Osteoblast (primary cell): ENCODE data around the gene MYOM1. TPM values are rescaled to one million over a fixed set of nuclear protein-coding genes. Genes with fewer than 3 reads are reported as not detected.

ENCODE experiments used
- DNase-seq: peaks from one replicate; pipeline ENCODE4 v3.0.0; 2011; ENCODE audit warnings: low spot score, mixed read lengths; ENCODE audit not compliant: insufficient read length; ENCODE audit errors: missing footprints
- H2AFZ ChIP-seq: 2 replicates; pipeline ENCODE4 v1.6.0; 2011; ENCODE audit warnings: mild to moderate bottlenecking, low read length
- H3K27ac ChIP-seq: 2 replicates; pipeline ENCODE4 v1.5.1; 2011; ENCODE audit warnings: mild to moderate bottlenecking, low read depth, low read length, moderate library complexity
- H3K27me3 ChIP-seq: 2 replicates; pipeline ENCODE4 v1.6.0; 2012; ENCODE audit warnings: mild to moderate bottlenecking, control low read depth, inconsistent platforms, low read length, moderate library complexity; ENCODE audit not compliant: insufficient read depth
- H3K36me3 ChIP-seq: 2 replicates; pipeline ENCODE4 v1.5.1; 2011; ENCODE audit warnings: mild to moderate bottlenecking, low read length, control low read depth, moderate library complexity; ENCODE audit not compliant: insufficient read depth
- H3K4me1 ChIP-seq: 2 replicates; pipeline ENCODE4 v1.5.1; 2011; ENCODE audit warnings: mild to moderate bottlenecking, low read length, control low read depth, moderate library complexity; ENCODE audit not compliant: insufficient read depth
- H3K4me2 ChIP-seq: 2 replicates; pipeline ENCODE4 v1.6.0; 2011; ENCODE audit warnings: mild to moderate bottlenecking, low read length; ENCODE audit not compliant: insufficient read depth
- H3K4me3 ChIP-seq: fragments of 200-600 bp; sonication (generic); 3 replicates; pipeline ENCODE4 v1.5.1; 2012; ENCODE audit warnings: mild to moderate bottlenecking, low read length, inconsistent platforms; ENCODE audit not compliant: insufficient read depth
- H3K79me2 ChIP-seq: 2 replicates; pipeline ENCODE4 v1.6.0; 2012; ENCODE audit warnings: mild to moderate bottlenecking, low read length, control low read depth, inconsistent platforms; ENCODE audit not compliant: insufficient read depth
- H3K9me3 ChIP-seq: 2 replicates; pipeline ENCODE4 v1.5.1; 2011; ENCODE audit warnings: low read depth, low read length, control low read depth
- H4K20me1 ChIP-seq: 2 replicates; pipeline ENCODE4 v1.6.0; 2012; ENCODE audit warnings: mild to moderate bottlenecking, low read length, control low read depth; ENCODE audit not compliant: insufficient read depth
- CTCF ChIP-seq: IDR thresholded peaks from 2 replicates; pipeline ENCODE4 v1.5.1; 2011; ENCODE audit warnings: mild to moderate bottlenecking, low read depth, low read length, moderate library complexity; ENCODE audit errors: extremely low read depth
- total RNA-seq: library from RNA; depleted of rRNA; stranded (reverse); fragments of >200 nt; gene quantifications from 2 replicates; pipeline ENCODE4 v1.2.3, GENCODE V29; 2012

MYOM1 gene
- total RNA-seq, 1 donor, result 1.8 TPM

GRCh38 chr18:3186678-3187658 is 32.8 kb downstream of the MYOM1 start:
- H2AFZ ChIP-seq, result no peak overlapping the region
- H3K27me3 ChIP-seq, result no peaks in the 10 kb centered on the region
- no peak for TF ChIP-seq CTCF
- no peaks in the 10 kb centered on the region for H3K4me1 ChIP-seq
- no peaks in the 10 kb centered on the region for H3K79me2 ChIP-seq
- H3K27ac ChIP-seq, result no peak overlapping the region
- no peak for DNase-seq
- no peak overlapping the region for H3K4me3 ChIP-seq
- no peaks in the 10 kb centered on the region for H3K9me3 ChIP-seq
- no peaks in the 10 kb centered on the region for H4K20me1 ChIP-seq
- H3K36me3 ChIP-seq, result no peaks in the 10 kb centered on the region
- H3K4me2 ChIP-seq, result no peak overlapping the region

- DNase-seq, result no peak
- Histone ChIP-seq H3K4me2 (no peak overlapping the region), H4K20me1 (no peaks in the 10 kb centered on the region), H3K27ac (no peak overlapping the region), H3K9me3 (no peaks in the 10 kb centered on the region), H3K4me3 (no peak overlapping the region), H3K27me3 (no peaks in the 10 kb centered on the region), H3K79me2 (no peaks in the 10 kb centered on the region), H2AFZ (no peak overlapping the region), H3K36me3 (no peaks in the 10 kb centered on the region), H3K4me1 (no peaks in the 10 kb centered on the region)
- no peak for TF ChIP-seq CTCF
These were observed 35.3 kb downstream of the MYOM1 start for GRCh38 chr18:3184275-3184963.

GRCh38 chr18:3183103-3183717 is 36.6 kb downstream of the MYOM1 start:
- Histone ChIP-seq H3K27me3 (no peaks in the 10 kb centered on the region), H3K4me3 (no peak overlapping the region), H3K27ac (no peak overlapping the region), H3K4me1 (no peaks in the 10 kb centered on the region), H3K36me3 (no peaks in the 10 kb centered on the region), H4K20me1 (no peaks in the 10 kb centered on the region), H3K79me2 (no peaks in the 10 kb centered on the region), H3K4me2 (no peak overlapping the region), H2AFZ (no peak overlapping the region), H3K9me3 (no peaks in the 10 kb centered on the region)
- TF ChIP-seq CTCF, result no peak
- DNase-seq, result no peak
